ENCODE data around the gene C5orf63. TPM values are rescaled to one million over a fixed set of nuclear protein-coding genes. Genes with fewer than 3 reads are reported as not detected.

The C5orf63 gene
- total and polyA plus RNA-seq, 2 of the 13 experiments (the other 11 are each of a cell fraction or from before 2014, with no cell fraction given), result 7.9 to 8.8 TPM

- TF ChIP-seq MED8 (CRISPR knock-in tag; IDR thresholded peaks at IDR 0.05; ENCODE audit: insufficient replicate concordance) (peak; percentile 23), BRD4 (CRISPR knock-in tag; IDR thresholded peaks at IDR 0.05) (0 out of 2 replicates have a peak, but pooled peaks have one; percentile 26), NFKBIZ (CRISPR knock-in tag; IDR thresholded peaks at IDR 0.05) (peak; percentile 42; the same call in 1 of the 2 replicates), ZNF775 (CRISPR knock-in tag; IDR thresholded peaks at IDR 0.05; ENCODE audit: borderline replicate concordance) (no peak), FOXM1 (CRISPR knock-in tag; IDR thresholded peaks at IDR 0.05) (no peak), ZNF703 (CRISPR knock-in tag; IDR thresholded peaks at IDR 0.05; ENCODE audit: borderline replicate concordance) (peak; percentile 47), SMARCE1 (IDR thresholded peaks at IDR 0.05; ENCODE audit: borderline replicate concordance) (no peak), THAP9 (CRISPR knock-in tag; IDR thresholded peaks at IDR 0.05; ENCODE audit: borderline replicate concordance) (0 out of 2 replicates have a peak, but pooled peaks have one; percentile 35), HNF4A (CRISPR knock-in tag; IDR thresholded peaks at IDR 0.05) (peak; percentile 16; the same call in 1 of the 2 replicates), ZNF574 (CRISPR knock-in tag; IDR thresholded peaks at IDR 0.05) (peak; percentile 70)
- TF ChIP-seq, protein P1, sequence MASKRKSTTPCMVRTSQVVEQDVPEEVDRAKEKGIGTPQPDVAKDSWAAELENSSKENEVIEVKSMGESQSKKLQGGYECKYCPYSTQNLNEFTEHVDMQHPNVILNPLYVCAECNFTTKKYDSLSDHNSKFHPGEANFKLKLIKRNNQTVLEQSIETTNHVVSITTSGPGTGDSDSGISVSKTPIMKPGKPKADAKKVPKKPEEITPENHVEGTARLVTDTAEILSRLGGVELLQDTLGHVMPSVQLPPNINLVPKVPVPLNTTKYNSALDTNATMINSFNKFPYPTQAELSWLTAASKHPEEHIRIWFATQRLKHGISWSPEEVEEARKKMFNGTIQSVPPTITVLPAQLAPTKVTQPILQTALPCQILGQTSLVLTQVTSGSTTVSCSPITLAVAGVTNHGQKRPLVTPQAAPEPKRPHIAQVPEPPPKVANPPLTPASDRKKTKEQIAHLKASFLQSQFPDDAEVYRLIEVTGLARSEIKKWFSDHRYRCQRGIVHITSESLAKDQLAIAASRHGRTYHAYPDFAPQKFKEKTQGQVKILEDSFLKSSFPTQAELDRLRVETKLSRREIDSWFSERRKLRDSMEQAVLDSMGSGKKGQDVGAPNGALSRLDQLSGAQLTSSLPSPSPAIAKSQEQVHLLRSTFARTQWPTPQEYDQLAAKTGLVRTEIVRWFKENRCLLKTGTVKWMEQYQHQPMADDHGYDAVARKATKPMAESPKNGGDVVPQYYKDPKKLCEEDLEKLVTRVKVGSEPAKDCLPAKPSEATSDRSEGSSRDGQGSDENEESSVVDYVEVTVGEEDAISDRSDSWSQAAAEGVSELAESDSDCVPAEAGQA (IDR thresholded peaks at IDR 0.05; ENCODE audit: low read depth), result no peak
- TF ChIP-seq, protein P1 (CRISPR knock-in tag; IDR thresholded peaks at IDR 0.05; ENCODE audit: borderline replicate concordance), result 0 out of 2 replicates have a peak, but pooled peaks have one; percentile 23
- TF ChIP-seq, protein P2, sequence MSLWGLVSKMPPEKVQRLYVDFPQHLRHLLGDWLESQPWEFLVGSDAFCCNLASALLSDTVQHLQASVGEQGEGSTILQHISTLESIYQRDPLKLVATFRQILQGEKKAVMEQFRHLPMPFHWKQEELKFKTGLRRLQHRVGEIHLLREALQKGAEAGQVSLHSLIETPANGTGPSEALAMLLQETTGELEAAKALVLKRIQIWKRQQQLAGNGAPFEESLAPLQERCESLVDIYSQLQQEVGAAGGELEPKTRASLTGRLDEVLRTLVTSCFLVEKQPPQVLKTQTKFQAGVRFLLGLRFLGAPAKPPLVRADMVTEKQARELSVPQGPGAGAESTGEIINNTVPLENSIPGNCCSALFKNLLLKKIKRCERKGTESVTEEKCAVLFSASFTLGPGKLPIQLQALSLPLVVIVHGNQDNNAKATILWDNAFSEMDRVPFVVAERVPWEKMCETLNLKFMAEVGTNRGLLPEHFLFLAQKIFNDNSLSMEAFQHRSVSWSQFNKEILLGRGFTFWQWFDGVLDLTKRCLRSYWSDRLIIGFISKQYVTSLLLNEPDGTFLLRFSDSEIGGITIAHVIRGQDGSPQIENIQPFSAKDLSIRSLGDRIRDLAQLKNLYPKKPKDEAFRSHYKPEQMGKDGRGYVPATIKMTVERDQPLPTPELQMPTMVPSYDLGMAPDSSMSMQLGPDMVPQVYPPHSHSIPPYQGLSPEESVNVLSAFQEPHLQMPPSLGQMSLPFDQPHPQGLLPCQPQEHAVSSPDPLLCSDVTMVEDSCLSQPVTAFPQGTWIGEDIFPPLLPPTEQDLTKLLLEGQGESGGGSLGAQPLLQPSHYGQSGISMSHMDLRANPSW (CRISPR knock-in tag; IDR thresholded peaks at IDR 0.05; ENCODE audit: borderline replicate concordance), result no peak
Measured at GRCh38 chr5:127030259-127031146, 42.8 kb downstream of the C5orf63 start, which contains the start of gene MARCHF3 (continued).
